Eye (tissue), 1 donor: ENCODE data around the gene C12orf76.
"Not testable (repeated sequence)": the region's sequence is repeated elsewhere in the genome, so short reads cannot be mapped to it uniquely, and the experiment has no call there.

Experiments used
- DNase-seq: peaks from one replicate; pipeline ENCODE4 v3.0.0-alpha.2; 2015

The C12orf76 gene

DNA sequence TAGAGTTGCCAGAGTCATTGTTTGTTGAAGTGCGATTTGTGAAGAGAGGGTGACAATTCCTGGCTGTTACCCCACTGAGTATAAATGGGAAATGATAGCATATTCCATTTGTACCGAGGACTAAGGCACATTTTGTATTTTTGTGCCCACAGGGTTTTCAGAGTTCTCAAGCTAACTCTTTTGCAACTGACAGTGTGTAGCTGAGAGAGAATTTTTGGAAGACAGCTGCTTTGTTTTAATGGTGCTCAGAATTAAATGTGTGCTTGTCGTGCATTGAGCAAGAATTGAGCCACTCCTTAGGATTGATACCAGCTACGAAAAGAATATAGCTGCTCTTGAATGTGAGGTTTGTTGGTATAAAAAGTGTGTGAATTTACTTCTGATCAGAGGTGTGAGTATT is 27.4 kb downstream of the C12orf76 start:
- DNase-seq, result no peak

DNA sequence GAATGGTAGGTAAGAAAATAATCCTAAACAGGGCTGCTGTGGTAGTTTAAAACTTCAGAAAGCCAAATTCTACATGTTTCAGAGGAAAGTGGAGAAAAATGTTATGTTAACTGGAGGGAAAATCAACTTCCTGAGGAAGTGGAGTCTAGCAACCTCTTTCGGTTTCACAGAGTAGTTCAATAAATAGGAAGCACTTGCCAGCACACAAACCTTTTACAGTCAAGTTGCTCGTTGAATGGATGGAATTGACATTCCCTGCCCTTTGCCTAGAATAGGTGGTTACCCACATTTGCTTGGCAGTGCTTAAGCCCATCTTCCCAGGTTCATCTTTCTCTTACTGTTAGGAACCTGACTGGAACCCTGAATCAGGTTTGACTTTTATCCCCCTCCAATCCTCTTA is 33.2 kb downstream of the C12orf76 start:
- DNase-seq, result no peak

DNA sequence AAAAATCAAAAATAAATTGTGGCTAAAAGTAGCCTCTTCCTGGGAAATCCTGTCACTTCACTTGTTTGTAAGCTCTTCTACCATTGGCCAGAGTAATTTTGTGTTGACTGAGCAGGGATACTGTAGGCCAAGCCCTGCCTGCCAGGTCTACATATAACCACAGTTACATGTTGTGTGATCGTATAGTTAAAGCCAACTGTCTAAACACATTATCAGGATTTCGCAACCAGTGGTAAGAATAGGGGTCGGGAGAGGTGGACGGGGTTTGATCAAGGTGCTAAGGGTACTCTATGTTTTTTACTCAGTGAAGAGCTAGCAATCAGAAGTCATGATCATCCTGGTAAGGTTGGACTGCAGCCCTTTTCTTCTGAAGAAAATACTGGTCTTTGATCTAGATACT is 35.7 kb downstream of the C12orf76 start:
- DNase-seq, result no peak

DNA sequence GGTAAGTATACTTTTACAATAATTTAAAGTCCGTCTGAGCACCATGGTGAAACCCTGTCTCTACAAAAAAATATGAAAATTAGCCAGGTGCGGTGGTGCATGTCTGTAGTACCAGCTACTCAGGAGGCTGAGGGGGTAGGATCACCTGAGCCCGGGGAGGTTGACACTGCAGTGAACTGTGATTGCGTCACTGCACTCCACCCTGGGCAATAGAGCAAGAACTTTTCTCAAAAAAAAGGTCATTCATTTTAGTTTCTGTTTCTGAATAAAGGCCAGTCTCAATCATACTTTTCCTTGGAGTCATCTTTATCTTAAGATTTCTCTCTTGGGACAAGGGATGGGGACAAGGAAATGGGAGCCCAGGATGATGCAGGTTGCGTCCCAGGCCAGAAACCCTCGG is 36.2 kb downstream of the C12orf76 start:
- DNase-seq, result no peak

DNA sequence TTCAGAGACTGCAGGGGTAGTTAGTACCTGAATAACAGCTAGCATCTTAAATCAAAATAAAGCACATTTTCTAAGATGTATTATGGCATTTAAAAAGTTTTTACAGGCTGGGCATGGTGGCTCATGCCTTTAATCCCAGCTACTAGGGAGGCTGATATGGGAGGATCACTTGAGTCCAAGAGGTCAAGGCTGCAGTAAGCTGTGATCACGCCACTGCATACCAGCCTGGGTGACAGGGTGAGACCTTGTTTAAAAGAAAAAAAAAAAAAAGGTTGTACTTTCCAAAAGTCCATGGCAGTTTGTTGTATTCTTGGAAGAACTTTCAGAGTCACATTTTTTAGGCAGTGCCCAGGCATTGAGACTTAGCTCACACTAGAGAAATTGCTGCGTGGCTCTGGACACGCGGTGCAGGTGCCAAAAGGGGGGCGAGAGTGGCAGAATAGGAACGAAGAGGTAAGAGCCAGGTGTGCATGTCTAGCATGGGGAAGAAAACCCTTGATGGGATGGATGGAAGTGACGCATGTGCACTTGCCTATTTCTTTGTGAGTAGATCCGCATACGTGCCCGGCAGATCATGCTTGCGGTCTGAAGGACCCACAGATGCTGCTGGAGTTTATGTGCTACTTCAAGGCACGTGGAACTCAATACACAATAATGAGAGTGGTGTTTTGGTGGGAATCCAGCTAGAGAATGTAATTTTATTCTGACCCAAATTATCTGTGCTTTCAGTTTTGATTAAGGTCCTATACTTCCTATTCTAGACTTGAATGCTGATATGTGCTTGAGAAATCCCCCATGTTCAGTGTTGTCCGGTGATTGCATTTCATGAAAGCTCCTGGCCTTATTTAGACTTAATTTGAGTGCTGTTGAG is 37.2 kb downstream of the C12orf76 start:
- no peak for DNase-seq

GRCh38 chr12:110008681-110009398 is 39.5 kb downstream of the C12orf76 start:
- DNase-seq, result not testable (repeated sequence)

DNA sequence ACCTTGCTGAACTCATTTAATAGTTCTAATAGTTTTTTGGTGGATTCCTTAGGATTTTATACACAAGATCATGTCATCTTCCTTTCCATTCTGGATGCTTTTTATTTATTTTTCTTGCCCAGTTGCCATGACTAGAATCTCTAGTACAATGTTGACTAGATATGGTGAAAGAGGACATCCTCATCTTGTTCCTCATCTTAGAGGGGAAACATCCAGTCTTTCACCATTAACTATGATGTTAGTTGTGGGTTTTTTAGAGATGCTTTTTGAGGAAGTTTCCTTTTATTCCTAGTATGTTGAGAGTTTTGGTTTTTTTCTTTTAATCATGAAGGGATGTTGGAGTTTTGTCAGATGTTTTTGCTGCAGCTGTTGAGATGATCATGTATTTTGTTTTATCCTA is 40.4 kb downstream of the C12orf76 start:
- no peak for DNase-seq

GRCh38 chr12:110006115-110006514 is 42.2 kb downstream of the C12orf76 start:
- DNase-seq, result no peak

GRCh38 chr12:110005319-110005973 is 42.9 kb downstream of the C12orf76 start:
- DNase-seq, result no peak

DNA sequence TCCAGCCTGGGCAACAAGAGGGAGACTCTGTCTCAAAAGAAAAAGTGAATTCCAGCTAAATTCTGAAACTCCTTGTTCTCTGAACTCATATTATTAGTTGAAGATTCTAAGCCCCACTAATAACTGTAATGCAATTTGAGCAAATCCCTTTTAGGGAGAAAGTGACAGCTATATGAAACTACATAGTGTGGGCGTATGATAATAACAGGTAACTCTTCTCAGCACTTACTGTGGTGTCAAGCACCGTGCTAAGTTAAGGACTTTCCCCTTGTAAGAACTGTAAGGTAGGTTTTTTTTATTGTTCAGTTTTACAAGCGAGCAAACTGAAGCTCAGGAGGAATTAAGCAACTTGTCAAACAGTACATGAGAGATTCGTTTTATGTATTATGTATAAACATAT is 43.7 kb downstream of the C12orf76 start:
- DNase-seq, result no peak

GRCh38 chr12:110002676-110003515 is 45.4 kb downstream of the C12orf76 start:
- no peak for DNase-seq

DNA sequence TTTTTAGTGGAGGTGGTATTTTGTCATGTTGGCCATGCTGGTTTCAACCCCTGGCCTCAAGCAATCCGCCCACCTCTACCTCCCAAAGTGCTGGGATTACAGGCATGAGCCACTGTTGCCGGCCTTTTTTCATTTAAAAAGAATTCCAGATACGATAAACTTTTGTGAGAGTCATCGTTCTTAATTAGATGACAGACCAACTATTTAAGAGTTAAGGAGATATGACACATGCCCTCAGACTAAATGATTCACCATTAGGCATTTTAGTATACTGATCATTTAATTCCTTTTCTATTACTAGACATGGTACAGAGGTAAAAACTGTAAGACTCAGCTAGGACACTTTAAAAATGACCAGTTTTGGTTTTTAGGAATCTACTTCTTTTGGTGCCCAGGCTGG is 46.7 kb downstream of the C12orf76 start:
- DNase-seq, result peak; percentile 6

GRCh38 chr12:109999983-110000505 is 48.3 kb downstream of the C12orf76 start:
- DNase-seq, result no peak

DNA sequence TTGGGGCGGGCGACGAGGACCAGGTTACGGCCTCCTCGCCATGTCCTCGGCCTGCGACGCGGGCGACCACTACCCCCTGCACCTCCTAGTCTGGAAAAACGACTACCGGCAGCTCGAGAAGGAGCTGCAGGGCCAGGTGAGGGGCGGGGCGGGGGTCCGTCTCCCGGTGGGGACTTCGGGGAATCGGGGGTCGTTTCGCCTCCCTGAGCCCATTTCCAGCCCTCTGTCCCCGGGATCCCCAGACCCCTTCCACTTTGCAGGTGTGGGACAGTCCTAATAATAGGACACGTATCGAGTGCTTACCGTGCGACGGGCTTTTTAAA is 48.7 kb downstream of the C12orf76 start:
- DNase-seq, result peak; percentile 45

GRCh38 chr12:109998904-109999648 is 49.2 kb downstream of the C12orf76 start, which contains the start of gene ANKRD13A:
ANKRD13A (plus strand) TSS chr12:109999430; CDS start chr12:109999689, 259 bp downstream.
- peak; percentile 98 for DNase-seq

- DNase-seq, result peak; percentile 30
Observed at GRCh38 chr12:109998241-109998903, 50.0 kb downstream of the C12orf76 start.

DNA sequence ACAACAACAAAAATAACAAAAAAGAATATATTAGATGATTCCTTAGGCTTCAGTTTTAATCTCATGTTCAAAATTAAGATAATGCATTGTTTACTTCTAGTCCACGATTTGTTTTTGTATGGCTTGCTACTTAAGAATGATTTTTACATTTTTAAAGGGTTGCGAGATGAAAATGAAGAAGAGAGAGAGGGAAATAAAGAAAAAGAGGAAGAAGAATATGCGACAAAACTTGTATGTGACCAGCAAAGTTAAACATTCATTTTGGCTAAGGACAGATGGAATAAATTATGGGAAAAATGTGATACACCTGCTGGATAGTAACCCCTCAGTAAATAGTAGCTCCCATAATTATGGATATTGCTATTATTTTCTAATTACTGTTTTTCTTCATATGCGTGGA is 50.9 kb downstream of the C12orf76 start:
- DNase-seq, result no peak

- DNase-seq, result no peak
Observed at GRCh38 chr12:109996483-109996853, 51.9 kb downstream of the C12orf76 start.

DNA sequence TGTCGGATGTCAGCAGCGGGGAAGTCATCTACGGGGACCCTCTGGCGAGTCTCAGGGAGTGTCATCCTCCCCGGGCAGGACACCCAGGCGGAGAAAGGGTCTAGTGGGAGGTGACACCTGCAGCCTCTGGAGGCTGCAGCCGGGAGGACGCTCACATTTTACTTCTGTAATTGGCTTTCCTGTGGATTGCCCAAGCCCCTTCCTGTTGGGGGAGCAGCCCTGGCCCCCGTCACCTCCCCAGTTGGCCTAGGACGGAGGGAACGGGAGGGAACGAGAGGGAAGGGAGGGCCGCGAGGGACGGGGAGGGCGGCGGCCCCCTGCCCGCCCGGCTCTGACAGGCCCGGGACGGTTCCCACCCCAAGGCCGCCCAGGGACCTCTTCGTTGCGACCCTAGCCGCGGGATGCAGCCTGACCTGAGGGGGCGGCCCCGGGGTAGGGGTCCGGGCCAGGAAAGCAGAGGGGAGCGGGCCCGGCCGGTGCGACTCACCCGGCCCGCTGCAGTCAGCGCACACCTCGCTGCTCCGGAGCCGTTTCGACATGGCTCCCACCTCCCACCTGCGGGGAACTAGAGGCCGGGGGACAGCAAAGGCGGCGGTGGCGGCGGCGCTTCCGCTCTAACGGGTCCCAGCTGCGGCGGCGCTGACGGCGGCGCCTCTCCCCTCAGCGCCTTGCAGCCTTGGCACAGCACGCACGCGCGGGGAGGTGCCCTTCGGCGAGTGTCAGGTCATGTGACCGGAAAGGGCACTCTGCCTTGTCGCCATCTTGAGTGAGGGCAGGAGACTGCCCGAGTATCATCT is 52.4 kb downstream of the C12orf76 start, which contains the start of gene GIT2:
GIT2 (minus strand) TSS at position 683 of the 797 bp plus-strand sequence; CDS start at position 539, 144 bp downstream.
- peak; percentile 96 for DNase-seq

- no peak for DNase-seq
Observed at GRCh38 chr12:109995361-109995685, 53.0 kb downstream of the C12orf76 start.
